Immature natural killer cell (primary cell): Measurements from ENCODE around the gene SIL1. TPM values are rescaled to one million over a fixed set of nuclear protein-coding genes. Genes with fewer than 3 reads are reported as not detected.
"Not testable (repeated sequence)": the region's sequence is repeated elsewhere in the genome, so short reads cannot be mapped to it uniquely, and the experiment has no call there.

Experiments
- DNase-seq, 3 donors: peaks; one replicate each; pipeline ENCODE4 v3.0.0; 2022; ENCODE audit warnings: mixed read lengths in 1 of 3
- H3K27ac Mint-ChIP-seq, 6 donors: one replicate each; pipeline ENCODE4 v1.8.0; 2020; ENCODE audit warnings: mixed read lengths in 6 of 6, mild to moderate bottlenecking in 5 of 6, inconsistent platforms in 4 of 6, moderate library complexity in 3 of 6
- H3K27me3 Mint-ChIP-seq, 3 donors: one replicate each; pipeline ENCODE4 v1.8.0; 2020 to 2021; ENCODE audit warnings: low read depth in 3 of 3, mild to moderate bottlenecking in 3 of 3, mixed read lengths in 3 of 3, moderate library complexity in 3 of 3, inconsistent platforms in 1 of 3
- H3K36me3 Mint-ChIP-seq, 3 donors: one replicate each; pipeline ENCODE4 v1.8.0; 2020; ENCODE audit warnings: mixed read lengths in 3 of 3, inconsistent platforms in 2 of 3, mild to moderate bottlenecking in 2 of 3
- H3K4me1 Mint-ChIP-seq, 2 donors: one replicate each; pipeline ENCODE4 v1.8.0; 2020; ENCODE audit warnings: inconsistent platforms in 2 of 2, mild to moderate bottlenecking in 2 of 2, mixed read lengths in 2 of 2, moderate library complexity in 1 of 2
- H3K4me3 Mint-ChIP-seq, 5 donors: one replicate each; pipeline ENCODE4 v1.8.0; 2020; ENCODE audit warnings: mild to moderate bottlenecking in 5 of 5, mixed read lengths in 5 of 5, inconsistent platforms in 3 of 5, moderate library complexity in 3 of 5
- H3K9me3 Mint-ChIP-seq, 6 donors: one replicate each; pipeline ENCODE4 v1.8.0; 2020; ENCODE audit warnings: mild to moderate bottlenecking in 6 of 6, mixed read lengths in 6 of 6, inconsistent platforms in 4 of 6, moderate library complexity in 3 of 6
- polyA plus RNA-seq, 3 donors: library from polyadenylated mRNA; unstranded; fragments of 300-500 nt; fragmentation: Illumina TruSeq; gene quantifications; one replicate each; pipeline ENCODE4 v1.2.3, GENCODE V29; 2021

The SIL1 gene
- polyA plus RNA-seq, 3 donors from 2014 or later = 22.0 to 22.7 (median 22.1) TPM

DNA sequence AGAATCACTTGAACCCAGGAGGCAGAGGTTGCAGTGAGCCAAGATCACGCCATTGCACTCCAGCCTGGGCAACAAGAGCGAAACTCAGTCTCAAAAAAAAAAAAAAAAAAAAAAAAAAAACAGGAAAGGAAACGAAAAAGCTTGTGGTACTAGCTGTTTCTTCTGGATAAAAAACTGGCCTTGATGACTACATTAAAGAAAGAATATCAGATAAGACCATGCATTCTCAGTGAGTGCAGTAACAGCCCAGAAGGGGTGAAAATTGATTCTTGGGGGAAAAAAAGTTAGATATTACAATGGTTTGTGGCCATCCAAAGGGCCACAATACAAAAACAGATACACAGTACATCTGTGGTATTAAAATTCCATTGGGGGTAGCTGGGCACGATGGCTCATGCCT lies 5.3 kb downstream of the SIL1 start:
- H3K4me1 Mint-ChIP-seq = peaks cover 20 to 30% of the 10 kb centered on the region in 2 donors
- H3K36me3 Mint-ChIP-seq = peaks cover 0 to 11% (median 6%) of the 10 kb centered on the region in 3 donors
- not testable (repeated sequence) for DNase-seq, H3K9me3 Mint-ChIP-seq, H3K27me3 Mint-ChIP-seq, H3K4me3 Mint-ChIP-seq
- peak overlapping the region in 2 of 6 donors; percentile 33 to 39 for H3K27ac Mint-ChIP-seq

DNA sequence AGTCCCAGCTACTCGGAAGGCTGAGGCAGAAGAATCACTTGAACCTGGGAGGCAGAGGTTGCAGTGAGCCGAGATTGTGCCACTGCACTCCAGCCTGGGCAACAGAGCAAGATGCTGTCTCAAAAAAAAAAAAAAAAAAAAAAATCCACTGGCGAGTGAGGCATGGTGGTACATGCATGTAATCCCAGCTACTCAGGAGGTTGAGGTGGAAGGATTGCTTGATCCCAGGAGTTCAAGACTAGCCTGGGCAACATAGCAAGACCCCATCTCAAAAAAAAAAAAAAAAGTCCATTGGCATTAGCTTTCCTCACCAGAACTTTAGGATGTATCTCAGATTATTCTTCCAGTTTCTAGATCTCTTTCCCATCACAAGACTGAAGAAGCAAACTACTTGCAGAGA lies 6.2 kb downstream of the SIL1 start:
- not testable (repeated sequence) for H3K4me3 Mint-ChIP-seq, H3K9me3 Mint-ChIP-seq, H3K27me3 Mint-ChIP-seq, H3K27ac Mint-ChIP-seq, DNase-seq
- Mint-ChIP-seq H3K36me3 (peaks cover 0 to 14% (median 8%) of the 10 kb centered on the region in 3 donors), H3K4me1 (peaks cover 14 to 21% of the 10 kb centered on the region in 2 donors)

DNA sequence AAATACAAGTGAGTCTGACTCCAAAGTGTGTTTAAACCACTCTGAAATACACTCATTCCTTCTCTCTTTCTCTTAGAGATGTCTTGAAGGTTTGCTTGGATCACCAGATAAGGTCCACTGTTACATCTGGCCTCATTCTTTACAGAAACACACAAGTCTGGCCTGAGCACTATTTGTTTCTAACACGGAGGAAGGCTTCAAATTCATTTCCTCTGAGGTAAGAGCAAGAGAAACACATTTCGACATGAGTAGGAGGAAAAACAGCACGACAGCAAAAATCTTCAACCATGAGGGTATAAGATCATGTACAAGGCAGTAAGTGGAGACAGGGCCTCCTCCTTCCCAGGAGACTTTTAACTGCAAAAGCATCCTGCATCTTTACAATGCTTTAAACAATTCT lies 8.0 kb downstream of the SIL1 start:
- peaks cover 7 to 19% of the 10 kb centered on the region in 2 donors for H3K4me1 Mint-ChIP-seq
- peaks cover 0 to 1% (median 0%) of the 10 kb centered on the region in 3 donors for H3K27me3 Mint-ChIP-seq
- H3K4me3 Mint-ChIP-seq = no peak overlapping the region
- no peak for DNase-seq
- H3K36me3 Mint-ChIP-seq = peaks cover 0 to 17% (median 8%) of the 10 kb centered on the region in 3 donors
- H3K9me3 Mint-ChIP-seq = no peaks in the 10 kb centered on the region
- H3K27ac Mint-ChIP-seq = peak overlapping the region in 2 of 6 donors; percentile 17 to 20

- Mint-ChIP-seq H3K4me3 (no peak overlapping the region), H3K36me3 (peaks cover 0 to 17% (median 8%) of the 10 kb centered on the region in 3 donors), H3K27me3 (peaks cover 0 to 1% (median 0%) of the 10 kb centered on the region in 3 donors), H3K4me1 (peaks cover 4 to 15% of the 10 kb centered on the region in 2 donors), H3K9me3 (no peaks in the 10 kb centered on the region), H3K27ac (no peak overlapping the region)
- DNase-seq = no peak
Observed at GRCh38 chr5:139188558-139189270, 9.5 kb downstream of the SIL1 start.

DNA sequence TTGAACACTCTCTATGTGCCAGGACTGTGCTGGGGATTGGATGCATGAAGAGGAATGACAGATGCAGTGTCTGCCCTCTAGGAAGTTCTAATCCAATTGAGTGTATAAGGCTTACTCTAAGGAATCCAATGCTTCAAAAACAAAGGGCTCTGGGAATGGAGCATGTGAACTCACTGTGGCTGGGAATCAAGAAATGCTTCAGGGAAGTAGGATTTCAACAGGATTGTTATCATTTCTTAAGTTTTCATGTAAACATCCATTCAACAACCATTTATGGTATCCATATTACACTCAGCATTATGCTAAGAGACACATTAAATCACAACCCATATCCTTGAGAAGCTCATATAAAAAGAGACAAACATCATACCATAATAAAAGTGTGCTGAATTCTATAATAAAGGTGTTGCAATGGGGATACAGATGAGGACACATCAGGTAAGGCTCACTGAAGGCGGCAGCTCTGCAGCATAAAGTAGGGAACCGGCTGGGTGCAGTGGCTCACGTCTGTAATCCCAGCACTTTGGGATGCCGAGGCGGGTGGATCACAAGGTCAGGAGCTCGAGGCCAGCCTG lies 11.3 kb downstream of the SIL1 start:
- no peak for DNase-seq
- Mint-ChIP-seq H3K4me1 (peaks cover 2 to 15% of the 10 kb centered on the region in 2 donors), H3K36me3 (peaks cover 0 to 12% (median 3%) of the 10 kb centered on the region in 3 donors), H3K9me3 (no peaks in the 10 kb centered on the region), H3K4me3 (no peak overlapping the region), H3K27ac (no peak overlapping the region), H3K27me3 (peaks cover 0 to 1% (median 0%) of the 10 kb centered on the region in 3 donors)

- Mint-ChIP-seq H3K27ac (no peak overlapping the region), H3K4me3 (no peak overlapping the region), H3K9me3 (no peaks in the 10 kb centered on the region), H3K36me3 (peaks cover 0 to 12% (median 3%) of the 10 kb centered on the region in 3 donors), H3K27me3 (peaks cover 0 to 3% (median 0%) of the 10 kb centered on the region in 3 donors), H3K4me1 (peaks cover 2 to 15% of the 10 kb centered on the region in 2 donors)
- no peak for DNase-seq
Observed at GRCh38 chr5:139186261-139186660, 11.9 kb downstream of the SIL1 start.

- no peak overlapping the region for H3K4me3 Mint-ChIP-seq
- peaks cover 2 to 15% of the 10 kb centered on the region in 2 donors for H3K4me1 Mint-ChIP-seq
- peaks cover 0 to 4% (median 0%) of the 10 kb centered on the region in 3 donors for H3K27me3 Mint-ChIP-seq
- H3K36me3 Mint-ChIP-seq = peaks cover 0 to 12% (median 3%) of the 10 kb centered on the region in 3 donors
- no peak for DNase-seq
- H3K27ac Mint-ChIP-seq = no peak overlapping the region
- no peaks in the 10 kb centered on the region for H3K9me3 Mint-ChIP-seq
Observed at GRCh38 chr5:139185589-139185988, 12.6 kb downstream of the SIL1 start.

- no peak overlapping the region for H3K27ac Mint-ChIP-seq
- no peaks in the 10 kb centered on the region for H3K9me3 Mint-ChIP-seq
- no peak overlapping the region for H3K4me3 Mint-ChIP-seq
- peaks cover 0 to 9% (median 3%) of the 10 kb centered on the region in 3 donors for H3K36me3 Mint-ChIP-seq
- peaks cover 3 to 20% of the 10 kb centered on the region in 2 donors for H3K4me1 Mint-ChIP-seq
- DNase-seq = no peak
- H3K27me3 Mint-ChIP-seq = peaks cover 0 to 4% (median 0%) of the 10 kb centered on the region in 3 donors
Observed at GRCh38 chr5:139183502-139183901, 14.7 kb downstream of the SIL1 start.

- Mint-ChIP-seq H3K36me3 (peaks cover 0 to 4% (median 0%) of the 10 kb centered on the region in 3 donors), H3K4me3 (no peak overlapping the region), H3K27me3 (peaks cover 0 to 3% (median 0%) of the 10 kb centered on the region in 3 donors), H3K9me3 (no peaks in the 10 kb centered on the region), H3K27ac (no peak overlapping the region), H3K4me1 (peaks cover 11 to 28% of the 10 kb centered on the region in 2 donors)
- DNase-seq = no peak
Observed at GRCh38 chr5:139182528-139183296, 15.5 kb downstream of the SIL1 start.

GRCh38 chr5:139181835-139182452 lies 16.2 kb downstream of the SIL1 start:
- Mint-ChIP-seq H3K4me3 (no peak overlapping the region), H3K9me3 (no peaks in the 10 kb centered on the region), H3K27me3 (peaks cover 0 to 3% (median 0%) of the 10 kb centered on the region in 3 donors), H3K27ac (no peak overlapping the region), H3K36me3 (peaks cover 0 to 3% (median 0%) of the 10 kb centered on the region in 3 donors), H3K4me1 (peaks cover 17 to 33% of the 10 kb centered on the region in 2 donors)
- DNase-seq = no peak

GRCh38 chr5:139181322-139181730 lies 16.8 kb downstream of the SIL1 start:
- H3K27ac Mint-ChIP-seq = no peak overlapping the region
- DNase-seq = no peak
- H3K27me3 Mint-ChIP-seq = peaks cover 0 to 3% (median 0%) of the 10 kb centered on the region in 3 donors
- no peaks in the 10 kb centered on the region for H3K9me3 Mint-ChIP-seq
- H3K4me1 Mint-ChIP-seq = peaks cover 20 to 39% of the 10 kb centered on the region in 2 donors
- H3K36me3 Mint-ChIP-seq = no peaks in the 10 kb centered on the region
- no peak overlapping the region for H3K4me3 Mint-ChIP-seq

- H3K27ac Mint-ChIP-seq = no peak overlapping the region
- no peak for DNase-seq
- H3K27me3 Mint-ChIP-seq = peaks cover 0 to 3% (median 0%) of the 10 kb centered on the region in 3 donors
- H3K9me3 Mint-ChIP-seq = no peaks in the 10 kb centered on the region
- H3K4me1 Mint-ChIP-seq = peaks cover 22 to 41% of the 10 kb centered on the region in 2 donors
- no peaks in the 10 kb centered on the region for H3K36me3 Mint-ChIP-seq
- no peak overlapping the region for H3K4me3 Mint-ChIP-seq
Observed at GRCh38 chr5:139180850-139181249, 17.3 kb downstream of the SIL1 start.

- not testable (repeated sequence) for H3K27me3 Mint-ChIP-seq, H3K9me3 Mint-ChIP-seq, H3K36me3 Mint-ChIP-seq, H3K4me3 Mint-ChIP-seq, DNase-seq
- H3K4me1 Mint-ChIP-seq = peaks cover 24 to 34% of the 10 kb centered on the region in 2 donors
- H3K27ac Mint-ChIP-seq = peak overlapping the region in 3 of 6 donors; percentile 1 to 51 (median 25)
Observed at GRCh38 chr5:139179778-139180513, 18.2 kb downstream of the SIL1 start.
